Renal cortical epithelial cell (primary cell): ENCODE measurements around the gene BAHCC1. TPM values are rescaled to one million over a fixed set of nuclear protein-coding genes. Genes with fewer than 3 reads are reported as not detected.

ENCODE experiments used
- DNase-seq: peaks from one replicate; pipeline ENCODE4 v3.0.0-alpha.2; 2011; ENCODE audit warnings: low read depth
- total RNA-seq: library from RNA; depleted of rRNA; stranded (reverse); fragments of >200 nt; gene quantifications from 2 replicates; pipeline ENCODE4 v1.2.3, GENCODE V29; 2014

The BAHCC1 gene
- total RNA-seq, 1 donor from 2014 or later = 13.2 TPM

DNA sequence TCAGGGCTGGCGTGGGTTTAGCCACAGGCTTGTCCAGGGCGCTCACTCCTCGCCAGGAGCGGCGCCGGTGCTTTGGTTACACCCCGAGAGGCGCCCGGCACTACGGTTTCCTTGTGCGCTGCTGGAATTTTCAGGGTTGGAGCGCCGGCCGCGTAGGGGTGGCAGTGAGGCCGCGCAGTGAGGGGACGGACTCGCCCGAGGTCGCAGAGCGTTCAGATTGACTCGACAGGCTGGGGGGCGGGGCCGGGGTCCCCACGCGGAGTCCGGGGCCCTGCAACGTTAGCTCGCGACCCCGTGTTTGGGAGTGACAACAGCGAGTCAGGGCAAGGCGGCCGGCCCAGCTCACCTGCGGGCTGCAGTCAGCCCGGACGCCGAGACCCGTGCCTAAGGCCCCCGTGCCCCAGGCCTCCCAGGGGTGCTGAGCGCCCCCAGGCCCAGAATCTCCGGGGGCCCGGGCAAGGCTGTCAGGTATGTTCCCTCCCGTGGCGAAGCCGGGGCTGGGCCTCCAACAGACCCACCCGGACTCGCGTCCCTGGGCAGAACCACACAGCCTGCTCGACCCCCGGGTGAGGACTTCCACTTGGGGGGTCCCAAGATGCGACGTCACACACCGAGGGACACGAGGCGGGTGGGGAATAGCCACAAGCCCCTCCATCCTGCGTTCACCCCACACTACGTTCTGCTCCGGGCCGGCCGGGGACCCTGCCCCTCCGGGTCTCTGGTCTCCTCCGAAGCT lies 118.7 kb downstream of the BAHCC1 start:
- DNase-seq = peak; percentile 36

DNA sequence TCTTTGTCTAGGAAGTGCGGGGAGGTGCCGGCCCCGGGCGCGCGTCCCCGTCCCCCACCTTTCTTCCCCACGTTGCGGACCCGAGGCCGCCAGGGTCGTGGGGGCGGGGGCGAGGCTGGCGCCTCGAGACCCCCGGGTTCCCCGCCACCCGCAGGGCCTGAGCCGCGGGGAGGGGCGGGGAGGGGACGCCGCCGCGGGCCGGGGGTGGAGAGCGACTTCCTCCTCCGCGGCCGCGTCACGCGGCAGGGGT lies 119.2 kb downstream of the BAHCC1 start:
- no peak for DNase-seq

DNA sequence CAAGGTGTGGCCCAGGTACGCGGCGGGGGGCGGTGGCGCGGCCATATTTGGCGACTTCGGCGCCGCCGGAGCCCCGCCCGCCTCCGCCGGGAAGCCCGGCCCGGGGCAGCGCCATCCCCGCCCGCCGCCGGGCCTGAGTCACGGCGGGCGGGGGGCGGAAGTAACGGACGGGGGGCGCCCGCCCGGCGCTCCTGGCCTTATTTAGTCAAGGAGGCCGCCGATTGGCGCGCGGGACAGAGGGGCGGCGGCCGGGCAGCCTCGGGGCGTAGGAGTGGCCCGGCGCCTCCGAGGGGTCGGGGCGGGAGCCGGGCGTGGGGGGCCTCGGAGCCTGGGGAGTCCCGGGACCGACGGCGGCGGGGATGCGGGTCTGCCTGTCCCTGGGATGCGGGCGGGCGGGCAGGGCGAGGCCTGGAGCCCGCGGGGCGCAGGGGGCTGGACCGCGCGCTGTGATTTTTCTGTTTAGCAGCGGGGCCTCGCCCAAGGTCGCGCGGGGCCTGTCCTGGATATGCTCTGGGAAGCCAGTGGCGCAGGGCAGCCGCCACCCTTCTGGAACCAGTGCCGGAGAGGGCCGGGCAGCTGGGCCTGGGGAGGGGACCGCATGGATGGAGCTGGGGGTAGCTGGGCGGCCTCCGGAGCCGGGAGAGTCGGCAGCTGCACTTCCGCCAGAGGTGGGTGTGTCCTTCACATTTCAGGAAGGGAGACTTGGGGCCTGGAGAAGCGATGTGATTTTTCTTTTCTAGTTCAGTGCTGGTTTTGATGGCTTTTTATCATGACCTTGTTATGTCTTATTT lies 119.7 kb downstream of the BAHCC1 start:
- no peak for DNase-seq

DNA sequence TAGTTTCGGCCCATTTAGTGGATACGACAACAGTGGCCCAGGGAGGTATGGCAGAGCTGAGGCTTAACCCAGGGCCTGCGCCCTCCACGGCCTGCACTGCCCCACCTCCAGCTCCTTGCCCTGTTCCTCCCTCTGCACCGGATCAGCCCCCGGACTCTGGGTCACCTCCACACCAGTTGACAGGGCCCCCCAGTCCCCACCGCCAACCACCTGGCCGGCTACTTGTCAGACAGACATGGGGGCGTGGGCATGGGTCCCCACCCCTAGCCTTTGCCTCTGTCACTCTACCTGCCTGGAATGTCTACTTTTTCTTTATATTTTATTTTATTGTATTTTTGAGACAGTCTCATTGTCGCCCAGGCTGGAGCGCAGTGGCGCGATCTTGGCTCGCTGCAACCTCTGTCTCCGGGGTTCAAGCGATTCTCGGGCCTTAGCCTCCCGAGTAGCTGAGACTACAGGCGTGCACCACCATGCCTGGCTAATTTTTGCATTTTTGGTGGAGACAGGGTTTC lies 120.3 kb downstream of the BAHCC1 start:
- no peak for DNase-seq

Other genes with a start within 250 kb of the BAHCC1 start
- gene PVALEF, start 229.9 kb upstream of the BAHCC1 start, total RNA-seq = not detected in 2 replicates
- gene AATK, start 229.2 kb upstream of the BAHCC1 start, total RNA-seq = 0.20 and 0.52 TPM in 2 replicates
- gene CEP131, start 172.5 kb upstream of the BAHCC1 start, total RNA-seq = 9.6 and 10.7 TPM in 2 replicates
- 9.4 and 14.0 TPM in 2 replicates for gene TEPSIN, start 156.4 kb upstream of the BAHCC1 start, total RNA-seq
- 24.7 and 40.5 TPM in 2 replicates for gene NDUFAF8, start 156.1 kb upstream of the BAHCC1 start, total RNA-seq
- gene SLC38A10, start 100.2 kb upstream of the BAHCC1 start, total RNA-seq = 77.3 and 127 TPM in 2 replicates
- gene ACTG1, start 117.3 kb downstream of the BAHCC1 start, total RNA-seq = 4,821 and 6,713 TPM in 2 replicates
- gene FSCN2, start 132.9 kb downstream of the BAHCC1 start, total RNA-seq = 3.1 and 4.7 TPM in 2 replicates
- gene FAAP100, start 156.9 kb downstream of the BAHCC1 start, total RNA-seq = 13.2 and 22.2 TPM in 2 replicates
- gene NPLOC4, start 241.7 kb downstream of the BAHCC1 start, total RNA-seq = 72.9 and 84.6 TPM in 2 replicates
- gene TSPAN10, start 241.7 kb downstream of the BAHCC1 start, total RNA-seq = 0.87 and 2.3 TPM in 2 replicates